HG03039 (cell line): ENCODE measurements around the gene BBIP1.
"Not testable (repeated sequence)": the region's sequence is repeated elsewhere in the genome, so short reads cannot be mapped to it uniquely, and the experiment has no call there.

Experiments
- ATAC-seq: cut with Tn5 transposase; IDR thresholded peaks from one replicate; pipeline ENCODE4 v1.9.1; 2021; ENCODE audit warnings: mild to moderate bottlenecking, moderate library complexity; ENCODE audit not compliant: unreplicated experiment

Gene BBIP1

GRCh38 chr10:110885932-110886674 is 32.9 kb downstream of the BBIP1 start:
- no peak for ATAC-seq

- no peak for ATAC-seq
Observed at GRCh38 chr10:110883924-110884323, 35.1 kb downstream of the BBIP1 start.

GRCh38 chr10:110881905-110882304 is 37.1 kb downstream of the BBIP1 start:
- ATAC-seq = no peak

- no peak for ATAC-seq
Observed at GRCh38 chr10:110881247-110881646, 37.7 kb downstream of the BBIP1 start.

- no peak for ATAC-seq
Observed at GRCh38 chr10:110880012-110880411, 39.0 kb downstream of the BBIP1 start.

- ATAC-seq = no peak
Observed at GRCh38 chr10:110876788-110877187, 42.2 kb downstream of the BBIP1 start.

- ATAC-seq = no peak
Observed at GRCh38 chr10:110876000-110876399, 43.0 kb downstream of the BBIP1 start.

GRCh38 chr10:110873951-110874350 is 45.0 kb downstream of the BBIP1 start:
- ATAC-seq = no peak

- ATAC-seq = no peak
Observed at GRCh38 chr10:110872984-110873923, 45.7 kb downstream of the BBIP1 start.

GRCh38 chr10:110872145-110872983 is 46.6 kb downstream of the BBIP1 start:
- peak; percentile 40 for ATAC-seq

GRCh38 chr10:110871298-110872084 is 47.5 kb downstream of the BBIP1 start, which contains the start of gene PDCD4:
TSS of gene PDCD4 (plus strand) at chr10:110871928. CDS start at chr10:110876028, 4,100 bp downstream.
- peak; percentile 68 for ATAC-seq

GRCh38 chr10:110870823-110871297 is 48.1 kb downstream of the BBIP1 start:
- no peak for ATAC-seq

GRCh38 chr10:110868981-110869380 is 50.0 kb downstream of the BBIP1 start:
- ATAC-seq = no peak

- no peak for ATAC-seq
Observed at GRCh38 chr10:110867807-110868465, 51.0 kb downstream of the BBIP1 start.

- not testable (repeated sequence) for ATAC-seq
Observed at GRCh38 chr10:110867011-110867806, 51.8 kb downstream of the BBIP1 start.

- ATAC-seq = no peak
Observed at GRCh38 chr10:110865809-110866482, 53.0 kb downstream of the BBIP1 start.

- no peak for ATAC-seq
Observed at GRCh38 chr10:110865186-110865808, 53.7 kb downstream of the BBIP1 start.
